GM12878 (cell line): ENCODE data around the gene ZDHHC22. TPM values are rescaled to one million over a fixed set of nuclear protein-coding genes. Genes with fewer than 3 reads are reported as not detected.

Source experiments
- POLR2AphosphoS2 ChIP-seq: IDR thresholded peaks from 2 replicates; pipeline ENCODE4 v1.6.1; 2011; ENCODE audit warnings: low read depth, mild to moderate bottlenecking, low read length, improper control_type of control experiment, moderate library complexity
- RAD51 ChIP-seq: fragments of 450-650 bp; IDR thresholded peaks from 2 replicates; pipeline ENCODE4 v1.6.1; 2016; ENCODE audit warnings: moderate library complexity, mild to moderate bottlenecking, inconsistent platforms
- polyA plus RNA-seq, 11 experiments: library from polyadenylated mRNA; depleted of rRNA in 4 of 11; unstranded in 6 of 11; stranded (reverse) in 5 of 11; fragments of >200 nt; fragmentation: Nextera tagmentation in 4 of 11; fragmentation: Illumina TruSeq in 1 of 11; extraction: Ambion mirVana in 4 of 11; extraction: Trizol in 1 of 11; gene quantifications; 1 replicate in 1 of 11; 2 replicates in 10 of 11; pipeline versions ENCODE4 v1.2.1 to v1.2.3, GENCODE V29; 2011 to 2016; ENCODE audit warnings: inconsistent platforms in 2 of 11, missing spikeins in 2 of 11, low read depth in 1 of 11
- total RNA-seq, 4 experiments: library from RNA; depleted of rRNA in 3 of 4; stranded (reverse); fragments of >200 nt in 3 of 4; fragmentation: Illumina TruSeq in 1 of 4; extraction: Trizol in 1 of 4; gene quantifications; 2 replicates each; pipeline versions ENCODE4 v1.2.1 to v1.2.3, GENCODE V29; 2013 to 2021
- TF ChIP-seq, protein P1 (sequence below): IDR thresholded peaks from 2 replicates; pipeline ENCODE4 v1.6.1; 2012; ENCODE audit warnings: improper control_type of control experiment, low read depth, low read length; ENCODE audit not compliant: insufficient replicate concordance
- TF ChIP-seq, protein P2 (sequence below): fragments of 450-650 bp; IDR thresholded peaks from 2 replicates; pipeline ENCODE4 v1.6.1; 2016; ENCODE audit warnings: mild to moderate bottlenecking, moderate library complexity, borderline replicate concordance
- TF ChIP-seq, protein P3 (sequence below): fragments of 150-350 bp; IDR thresholded peaks from 2 replicates; pipeline ENCODE4 v1.6.1; 2016; ENCODE audit warnings: low read depth, low read length
- TF ChIP-seq, protein P4 (sequence below): IDR thresholded peaks from 2 replicates; pipeline ENCODE4 v1.6.1; 2012; ENCODE audit warnings: low read depth, low read length, improper control_type of control experiment

ZDHHC22 gene
- total and polyA plus RNA-seq, 10 of the 15 experiments (the other 5 are each of a cell fraction or from before 2014, with no cell fraction given): 0.06 TPM; not detected in 9

DNA sequence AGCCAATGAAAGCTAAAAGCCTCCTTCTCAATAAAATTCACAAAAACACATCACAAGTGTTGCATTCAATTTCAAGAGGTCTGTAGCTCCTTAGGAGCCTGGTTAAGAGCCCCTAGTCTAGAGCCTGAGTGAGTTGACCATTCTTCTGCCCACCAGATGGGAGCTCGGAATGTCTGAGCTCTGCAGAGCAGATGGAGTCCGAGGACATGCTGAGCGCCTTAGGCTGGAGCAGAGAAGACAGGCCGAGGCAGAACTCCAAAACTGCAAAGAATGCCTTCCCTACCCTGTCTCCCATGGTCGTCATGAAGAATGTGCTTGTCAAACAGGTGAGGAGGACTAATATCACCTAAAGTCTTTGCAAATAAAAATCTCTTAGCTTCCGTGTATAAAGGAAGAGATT lies 31.9 kb downstream of the ZDHHC22 start (continued):
- TF ChIP-seq, protein P1, sequence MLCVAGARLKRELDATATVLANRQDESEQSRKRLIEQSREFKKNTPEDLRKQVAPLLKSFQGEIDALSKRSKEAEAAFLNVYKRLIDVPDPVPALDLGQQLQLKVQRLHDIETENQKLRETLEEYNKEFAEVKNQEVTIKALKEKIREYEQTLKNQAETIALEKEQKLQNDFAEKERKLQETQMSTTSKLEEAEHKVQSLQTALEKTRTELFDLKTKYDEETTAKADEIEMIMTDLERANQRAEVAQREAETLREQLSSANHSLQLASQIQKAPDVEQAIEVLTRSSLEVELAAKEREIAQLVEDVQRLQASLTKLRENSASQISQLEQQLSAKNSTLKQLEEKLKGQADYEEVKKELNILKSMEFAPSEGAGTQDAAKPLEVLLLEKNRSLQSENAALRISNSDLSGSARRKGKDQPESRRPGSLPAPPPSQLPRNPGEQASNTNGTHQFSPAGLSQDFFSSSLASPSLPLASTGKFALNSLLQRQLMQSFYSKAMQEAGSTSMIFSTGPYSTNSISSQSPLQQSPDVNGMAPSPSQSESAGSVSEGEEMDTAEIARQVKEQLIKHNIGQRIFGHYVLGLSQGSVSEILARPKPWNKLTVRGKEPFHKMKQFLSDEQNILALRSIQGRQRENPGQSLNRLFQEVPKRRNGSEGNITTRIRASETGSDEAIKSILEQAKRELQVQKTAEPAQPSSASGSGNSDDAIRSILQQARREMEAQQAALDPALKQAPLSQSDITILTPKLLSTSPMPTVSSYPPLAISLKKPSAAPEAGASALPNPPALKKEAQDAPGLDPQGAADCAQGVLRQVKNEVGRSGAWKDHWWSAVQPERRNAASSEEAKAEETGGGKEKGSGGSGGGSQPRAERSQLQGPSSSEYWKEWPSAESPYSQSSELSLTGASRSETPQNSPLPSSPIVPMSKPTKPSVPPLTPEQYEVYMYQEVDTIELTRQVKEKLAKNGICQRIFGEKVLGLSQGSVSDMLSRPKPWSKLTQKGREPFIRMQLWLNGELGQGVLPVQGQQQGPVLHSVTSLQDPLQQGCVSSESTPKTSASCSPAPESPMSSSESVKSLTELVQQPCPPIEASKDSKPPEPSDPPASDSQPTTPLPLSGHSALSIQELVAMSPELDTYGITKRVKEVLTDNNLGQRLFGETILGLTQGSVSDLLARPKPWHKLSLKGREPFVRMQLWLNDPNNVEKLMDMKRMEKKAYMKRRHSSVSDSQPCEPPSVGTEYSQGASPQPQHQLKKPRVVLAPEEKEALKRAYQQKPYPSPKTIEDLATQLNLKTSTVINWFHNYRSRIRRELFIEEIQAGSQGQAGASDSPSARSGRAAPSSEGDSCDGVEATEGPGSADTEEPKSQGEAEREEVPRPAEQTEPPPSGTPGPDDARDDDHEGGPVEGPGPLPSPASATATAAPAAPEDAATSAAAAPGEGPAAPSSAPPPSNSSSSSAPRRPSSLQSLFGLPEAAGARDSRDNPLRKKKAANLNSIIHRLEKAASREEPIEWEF: no peak
- TF ChIP-seq, protein P2, sequence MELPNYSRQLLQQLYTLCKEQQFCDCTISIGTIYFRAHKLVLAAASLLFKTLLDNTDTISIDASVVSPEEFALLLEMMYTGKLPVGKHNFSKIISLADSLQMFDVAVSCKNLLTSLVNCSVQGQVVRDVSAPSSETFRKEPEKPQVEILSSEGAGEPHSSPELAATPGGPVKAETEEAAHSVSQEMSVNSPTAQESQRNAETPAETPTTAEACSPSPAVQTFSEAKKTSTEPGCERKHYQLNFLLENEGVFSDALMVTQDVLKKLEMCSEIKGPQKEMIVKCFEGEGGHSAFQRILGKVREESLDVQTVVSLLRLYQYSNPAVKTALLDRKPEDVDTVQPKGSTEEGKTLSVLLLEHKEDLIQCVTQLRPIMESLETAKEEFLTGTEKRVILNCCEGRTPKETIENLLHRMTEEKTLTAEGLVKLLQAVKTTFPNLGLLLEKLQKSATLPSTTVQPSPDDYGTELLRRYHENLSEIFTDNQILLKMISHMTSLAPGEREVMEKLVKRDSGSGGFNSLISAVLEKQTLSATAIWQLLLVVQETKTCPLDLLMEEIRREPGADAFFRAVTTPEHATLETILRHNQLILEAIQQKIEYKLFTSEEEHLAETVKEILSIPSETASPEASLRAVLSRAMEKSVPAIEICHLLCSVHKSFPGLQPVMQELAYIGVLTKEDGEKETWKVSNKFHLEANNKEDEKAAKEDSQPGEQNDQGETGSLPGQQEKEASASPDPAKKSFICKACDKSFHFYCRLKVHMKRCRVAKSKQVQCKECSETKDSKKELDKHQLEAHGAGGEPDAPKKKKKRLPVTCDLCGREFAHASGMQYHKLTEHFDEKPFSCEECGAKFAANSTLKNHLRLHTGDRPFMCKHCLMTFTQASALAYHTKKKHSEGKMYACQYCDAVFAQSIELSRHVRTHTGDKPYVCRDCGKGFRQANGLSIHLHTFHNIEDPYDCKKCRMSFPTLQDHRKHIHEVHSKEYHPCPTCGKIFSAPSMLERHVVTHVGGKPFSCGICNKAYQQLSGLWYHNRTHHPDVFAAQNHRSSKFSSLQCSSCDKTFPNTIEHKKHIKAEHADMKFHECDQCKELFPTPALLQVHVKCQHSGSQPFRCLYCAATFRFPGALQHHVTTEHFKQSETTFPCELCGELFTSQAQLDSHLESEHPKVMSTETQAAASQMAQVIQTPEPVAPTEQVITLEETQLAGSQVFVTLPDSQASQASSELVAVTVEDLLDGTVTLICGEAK: no peak
- TF ChIP-seq POLR2AphosphoS2 (no peak), RAD51 (no peak)
- TF ChIP-seq, protein P3, sequence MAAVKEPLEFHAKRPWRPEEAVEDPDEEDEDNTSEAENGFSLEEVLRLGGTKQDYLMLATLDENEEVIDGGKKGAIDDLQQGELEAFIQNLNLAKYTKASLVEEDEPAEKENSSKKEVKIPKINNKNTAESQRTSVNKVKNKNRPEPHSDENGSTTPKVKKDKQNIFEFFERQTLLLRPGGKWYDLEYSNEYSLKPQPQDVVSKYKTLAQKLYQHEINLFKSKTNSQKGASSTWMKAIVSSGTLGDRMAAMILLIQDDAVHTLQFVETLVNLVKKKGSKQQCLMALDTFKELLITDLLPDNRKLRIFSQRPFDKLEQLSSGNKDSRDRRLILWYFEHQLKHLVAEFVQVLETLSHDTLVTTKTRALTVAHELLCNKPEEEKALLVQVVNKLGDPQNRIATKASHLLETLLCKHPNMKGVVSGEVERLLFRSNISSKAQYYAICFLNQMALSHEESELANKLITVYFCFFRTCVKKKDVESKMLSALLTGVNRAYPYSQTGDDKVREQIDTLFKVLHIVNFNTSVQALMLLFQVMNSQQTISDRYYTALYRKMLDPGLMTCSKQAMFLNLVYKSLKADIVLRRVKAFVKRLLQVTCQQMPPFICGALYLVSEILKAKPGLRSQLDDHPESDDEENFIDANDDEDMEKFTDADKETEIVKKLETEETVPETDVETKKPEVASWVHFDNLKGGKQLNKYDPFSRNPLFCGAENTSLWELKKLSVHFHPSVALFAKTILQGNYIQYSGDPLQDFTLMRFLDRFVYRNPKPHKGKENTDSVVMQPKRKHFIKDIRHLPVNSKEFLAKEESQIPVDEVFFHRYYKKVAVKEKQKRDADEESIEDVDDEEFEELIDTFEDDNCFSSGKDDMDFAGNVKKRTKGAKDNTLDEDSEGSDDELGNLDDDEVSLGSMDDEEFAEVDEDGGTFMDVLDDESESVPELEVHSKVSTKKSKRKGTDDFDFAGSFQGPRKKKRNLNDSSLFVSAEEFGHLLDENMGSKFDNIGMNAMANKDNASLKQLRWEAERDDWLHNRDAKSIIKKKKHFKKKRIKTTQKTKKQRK: no peak
- TF ChIP-seq, protein P4, sequence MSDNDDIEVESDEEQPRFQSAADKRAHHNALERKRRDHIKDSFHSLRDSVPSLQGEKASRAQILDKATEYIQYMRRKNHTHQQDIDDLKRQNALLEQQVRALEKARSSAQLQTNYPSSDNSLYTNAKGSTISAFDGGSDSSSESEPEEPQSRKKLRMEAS: no peak
